MM.1S (cell line): ENCODE measurements around the gene ANKRD12.

Experiments
- DNase-seq: peaks from one replicate; pipeline ENCODE4 v3.0.0-alpha.2; 2015
- H2AFZ ChIP-seq: fragments of 300-600 bp; sonication (generic); 2 replicates; pipeline ENCODE4 v1.6.0; 2016; ENCODE audit warnings: antibody characterized with exemption, low read length
- H3F3A ChIP-seq: fragments of 300-600 bp; sonication (generic); 2 replicates; pipeline ENCODE4 v1.6.1; 2016; ENCODE audit warnings: mild to moderate bottlenecking, antibody characterized with exemption, low read length, moderate library complexity, mixed read lengths; ENCODE audit not compliant: insufficient read depth
- H3K27ac ChIP-seq: fragments of 300-600 bp; sonication (generic); 2 replicates; pipeline ENCODE4 v1.5.1; 2016; ENCODE audit warnings: mild to moderate bottlenecking, low read length
- H3K27me3 ChIP-seq: fragments of 300-600 bp; sonication (generic); replicated peaks from 2 replicates; pipeline ENCODE4 v1.6.0; 2016; ENCODE audit warnings: low read length; ENCODE audit not compliant: insufficient read depth
- H3K36me3 ChIP-seq: fragments of 300-600 bp; sonication (generic); replicated peaks from 2 replicates; pipeline ENCODE4 v1.6.1; 2016; ENCODE audit warnings: mild to moderate bottlenecking, low read length, mixed read lengths; ENCODE audit not compliant: insufficient read depth
- H3K4me1 ChIP-seq: fragments of 300-600 bp; sonication (generic); 2 replicates; pipeline ENCODE4 v1.6.1; 2016; ENCODE audit warnings: low read length, mixed read lengths
- H3K4me2 ChIP-seq: fragments of 300-600 bp; sonication (generic); 2 replicates; pipeline ENCODE4 v1.6.0; 2016; ENCODE audit warnings: low read depth, low read length
- H3K4me3 ChIP-seq: fragments of 300-600 bp; sonication (generic); 2 replicates; pipeline ENCODE4 v1.5.1; 2016; ENCODE audit warnings: low read length, mixed read lengths
- H3K79me2 ChIP-seq: fragments of 300-600 bp; sonication (generic); 2 replicates; pipeline ENCODE4 v1.6.1; 2016; ENCODE audit warnings: mixed run types, low read length, mixed read lengths
- H3K9ac ChIP-seq: fragments of 300-600 bp; sonication (generic); 2 replicates; pipeline ENCODE4 v1.6.1; 2016; ENCODE audit warnings: low read length, mixed read lengths
- H3K9me2 ChIP-seq: fragments of 300-600 bp; sonication (generic); replicated peaks from 2 replicates; pipeline ENCODE4 v1.6.1; 2016; ENCODE audit warnings: mild to moderate bottlenecking, low read length, mixed read lengths; ENCODE audit not compliant: insufficient read depth
- H3K9me3 ChIP-seq: fragments of 300-600 bp; sonication (generic); replicated peaks from 2 replicates; pipeline ENCODE4 v1.6.1; 2016; ENCODE audit warnings: mild to moderate bottlenecking, low read length, mixed read lengths; ENCODE audit not compliant: insufficient read depth
- H4K20me1 ChIP-seq: fragments of 300-600 bp; sonication (generic); 2 replicates; pipeline ENCODE4 v1.6.1; 2016; ENCODE audit warnings: mild to moderate bottlenecking, low read length, moderate library complexity, mixed read lengths; ENCODE audit not compliant: insufficient read depth
- EZH2 ChIP-seq: fragments of 300-600 bp; sonication (generic); optimal IDR thresholded peaks from 2 replicates; pipeline ENCODE3; 2017; ENCODE audit warnings: low read depth, mild to moderate bottlenecking, antibody characterized with exemption, low read length, mixed read lengths
- EZH2phosphoT487 ChIP-seq: fragments of 300-600 bp; sonication (generic); IDR thresholded peaks from 2 replicates; pipeline ENCODE4 v1.6.1; 2018; ENCODE audit warnings: antibody characterized with exemption, low read length
- TF ChIP-seq, protein P1 (sequence below): fragments of 300-600 bp; sonication (generic); IDR thresholded peaks from 2 replicates; pipeline ENCODE4 v1.5.1; 2016; ENCODE audit warnings: antibody characterized with exemption, low read length, mixed read lengths

ANKRD12 gene

DNA sequence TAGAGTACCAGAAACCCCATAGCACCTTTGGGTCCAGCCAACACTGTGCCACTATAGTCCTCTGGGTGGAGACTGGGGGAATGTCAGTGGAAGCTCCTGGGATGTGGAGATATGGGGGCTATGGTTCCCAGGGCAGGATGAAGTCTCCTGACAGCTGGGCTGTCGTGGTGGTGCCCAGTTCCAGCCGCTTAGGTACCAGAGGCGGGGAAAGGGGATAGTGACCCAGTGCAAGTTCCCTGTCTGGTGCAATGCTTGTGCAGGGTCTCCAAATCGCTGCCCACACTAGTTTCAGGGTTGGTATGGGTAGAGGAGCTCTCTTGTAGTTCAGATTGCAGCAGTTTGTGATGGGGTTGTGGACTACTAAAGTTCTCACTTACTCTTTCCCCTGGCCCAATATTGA lies 97.9 kb downstream of the ANKRD12 start:
- peaks cover 39% of the 10 kb centered on the region; the same call in 1 of the 2 replicates for H3K36me3 ChIP-seq
- H3K4me2 ChIP-seq, result no peak overlapping the region
- H2AFZ ChIP-seq, result no peak overlapping the region
- DNase-seq, result no peak
- no peak overlapping the region for H3K4me3 ChIP-seq
- no peak overlapping the region for H3K27ac ChIP-seq
- no peaks in the 10 kb centered on the region for H3K4me1 ChIP-seq
- H3K9me3 ChIP-seq, result no peaks in the 10 kb centered on the region
- H3K79me2 ChIP-seq, result peaks cover 100% of the 10 kb centered on the region
- no peak for TF ChIP-seq EZH2phosphoT487
- TF ChIP-seq, protein P1, sequence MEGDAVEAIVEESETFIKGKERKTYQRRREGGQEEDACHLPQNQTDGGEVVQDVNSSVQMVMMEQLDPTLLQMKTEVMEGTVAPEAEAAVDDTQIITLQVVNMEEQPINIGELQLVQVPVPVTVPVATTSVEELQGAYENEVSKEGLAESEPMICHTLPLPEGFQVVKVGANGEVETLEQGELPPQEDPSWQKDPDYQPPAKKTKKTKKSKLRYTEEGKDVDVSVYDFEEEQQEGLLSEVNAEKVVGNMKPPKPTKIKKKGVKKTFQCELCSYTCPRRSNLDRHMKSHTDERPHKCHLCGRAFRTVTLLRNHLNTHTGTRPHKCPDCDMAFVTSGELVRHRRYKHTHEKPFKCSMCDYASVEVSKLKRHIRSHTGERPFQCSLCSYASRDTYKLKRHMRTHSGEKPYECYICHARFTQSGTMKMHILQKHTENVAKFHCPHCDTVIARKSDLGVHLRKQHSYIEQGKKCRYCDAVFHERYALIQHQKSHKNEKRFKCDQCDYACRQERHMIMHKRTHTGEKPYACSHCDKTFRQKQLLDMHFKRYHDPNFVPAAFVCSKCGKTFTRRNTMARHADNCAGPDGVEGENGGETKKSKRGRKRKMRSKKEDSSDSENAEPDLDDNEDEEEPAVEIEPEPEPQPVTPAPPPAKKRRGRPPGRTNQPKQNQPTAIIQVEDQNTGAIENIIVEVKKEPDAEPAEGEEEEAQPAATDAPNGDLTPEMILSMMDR, result no peak
- TF ChIP-seq EZH2, result no peak
- peaks cover 64% of the 10 kb centered on the region for H4K20me1 ChIP-seq
- H3K27me3 ChIP-seq, result no peaks in the 10 kb centered on the region
- H3F3A ChIP-seq, result peaks cover 31% of the 10 kb centered on the region
- H3K9ac ChIP-seq, result no peak overlapping the region
- H3K9me2 ChIP-seq, result no peaks in the 10 kb centered on the region

DNA sequence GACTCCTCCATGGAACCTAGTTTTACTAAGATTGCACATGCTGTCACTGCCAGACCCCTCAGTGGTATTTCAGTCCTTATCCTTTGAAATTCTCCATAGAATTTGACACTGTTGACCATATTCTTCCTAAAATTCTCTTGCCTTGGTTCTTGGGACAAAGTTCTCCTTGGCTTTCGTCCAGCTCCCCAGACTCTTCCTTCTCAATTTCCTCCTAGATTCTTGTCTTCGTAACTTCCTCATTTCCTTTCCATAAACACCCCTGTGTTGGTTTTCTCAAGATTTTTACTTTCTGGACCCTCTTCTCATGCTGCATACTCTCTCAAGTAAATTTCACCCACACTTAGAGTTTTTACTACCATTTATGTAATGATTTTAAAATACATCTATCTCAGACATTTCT lies 101.4 kb downstream of the ANKRD12 start:
- H3K4me1 ChIP-seq, result 0 out of 2 replicates have a peak, but pooled peaks cover 9% of the 10 kb centered on the region
- DNase-seq, result no peak

DNA sequence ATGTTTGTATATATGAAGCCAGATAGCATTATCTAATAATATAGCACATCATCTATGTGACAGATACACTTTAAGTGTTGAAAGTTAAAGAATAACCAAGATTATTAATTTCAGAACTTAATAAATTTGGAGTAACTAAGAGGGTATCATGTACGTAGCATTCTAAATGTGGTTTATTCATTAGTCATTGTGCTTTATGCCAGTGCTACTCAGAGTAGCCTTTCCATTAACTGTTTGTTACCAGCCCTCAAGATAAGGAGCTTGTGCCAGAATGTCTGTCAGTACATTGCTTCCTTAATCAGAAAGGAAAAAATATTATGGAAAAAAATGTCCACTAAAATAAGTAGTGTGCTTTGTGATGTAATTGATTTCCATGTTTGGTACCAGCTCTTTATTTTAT lies 103.1 kb downstream of the ANKRD12 start:
- 0 out of 2 replicates have a peak, but pooled peaks cover 9% of the 10 kb centered on the region for H3K4me1 ChIP-seq
- no peak overlapping the region for H3K4me3 ChIP-seq
- H2AFZ ChIP-seq, result no peak overlapping the region
- peaks cover 29% of the 10 kb centered on the region; the same call in 1 of the 2 replicates for H3K36me3 ChIP-seq
- H3K9me3 ChIP-seq, result no peaks in the 10 kb centered on the region
- TF ChIP-seq, protein P1, result no peak
- TF ChIP-seq EZH2phosphoT487 (no peak), EZH2 (no peak)
- no peak overlapping the region for H3K9ac ChIP-seq
- H3K27ac ChIP-seq, result no peak overlapping the region
- H3K27me3 ChIP-seq, result no peaks in the 10 kb centered on the region
- no peaks in the 10 kb centered on the region for H3K9me2 ChIP-seq
- H4K20me1 ChIP-seq, result peaks cover 17% of the 10 kb centered on the region
- DNase-seq, result no peak
- H3K79me2 ChIP-seq, result peaks cover 96% of the 10 kb centered on the region
- peaks cover 54% of the 10 kb centered on the region for H3F3A ChIP-seq
- no peak overlapping the region for H3K4me2 ChIP-seq

More for the DNA sequence above, 101.4 kb downstream of the ANKRD12 start:
- H3K9ac ChIP-seq, result no peak overlapping the region
- H3F3A ChIP-seq, result peaks cover 47% of the 10 kb centered on the region
- no peak overlapping the region for H3K4me3 ChIP-seq
- peaks cover 31% of the 10 kb centered on the region for H4K20me1 ChIP-seq
- no peak overlapping the region for H3K27ac ChIP-seq
- no peaks in the 10 kb centered on the region for H3K27me3 ChIP-seq
- peaks cover 96% of the 10 kb centered on the region for H3K79me2 ChIP-seq
- TF ChIP-seq EZH2phosphoT487 (no peak), EZH2 (no peak)
- TF ChIP-seq, protein P1, result no peak
- H3K4me2 ChIP-seq, result no peak overlapping the region
- no peaks in the 10 kb centered on the region for H3K9me3 ChIP-seq
- H3K9me2 ChIP-seq, result no peaks in the 10 kb centered on the region
- peaks cover 31% of the 10 kb centered on the region; the same call in 1 of the 2 replicates for H3K36me3 ChIP-seq
- H2AFZ ChIP-seq, result no peak overlapping the region
